Caco-2 (cell line): ENCODE data around the gene LRIG1. TPM values are rescaled to one million over a fixed set of nuclear protein-coding genes. Genes with fewer than 3 reads are reported as not detected.

ENCODE experiments used
- BruUV-seq: library from RNA; stranded (reverse); fragments of 400-500 nt; replicated peaks from 2 replicates; lab custom pipeline; 2021; lab: Mats Ljungman, UMichigan
- CTCF ChIA-PET: fragments of 300-600 bp; sonication (Branson Sonifier 250); formaldehyde crosslinking; loops from one replicate; lab custom pipeline; 2022; ENCODE audit warnings: antibody characterized with exemption; lab: Charles Lee
- POLR2A ChIA-PET: fragments of 300-600 bp; sonication (Branson Sonifier 250); formaldehyde crosslinking; loops from one replicate; lab custom pipeline; 2022; ENCODE audit warnings: antibody characterized with exemption; lab: Charles Lee
- DNase-seq, 2 experiments: peaks; one replicate each; pipeline versions ENCODE4 v3.0.0 to v3.0.0-alpha.2; 2020 to 2022
- H3K27me3 ChIP-seq: replicated peaks from 2 replicates; pipeline ENCODE4 v1.6.0; 2011; ENCODE audit warnings: low read length; ENCODE audit not compliant: control insufficient read depth, insufficient read depth
- H3K36me3 ChIP-seq: 2 replicates; pipeline ENCODE4 v1.5.1; 2011; ENCODE audit warnings: low read length; ENCODE audit not compliant: control insufficient read depth, insufficient read depth
- H3K4me1 ChIP-seq: fragments of 250-450 bp; sonication (Bioruptor Pico); 2 replicates; pipeline ENCODE4 v1.5.1; 2020; ENCODE audit warnings: mild to moderate bottlenecking
- H3K4me3 ChIP-seq: 2 replicates; pipeline ENCODE4 v1.5.1; 2011; ENCODE audit warnings: low read depth, mild to moderate bottlenecking, control low read depth, low read length
- H3K9me3 ChIP-seq: fragments of 250-450 bp; sonication (Bioruptor Pico); 2 replicates; pipeline ENCODE4 v1.5.1; 2020; ENCODE audit warnings: mild to moderate bottlenecking, moderate library complexity
- H3K27ac Mint-ChIP-seq: one replicate; pipeline ENCODE4 v1.8.0; 2022; ENCODE audit warnings: mixed read lengths; ENCODE audit not compliant: unreplicated experiment
- H3K27me3 Mint-ChIP-seq: one replicate; pipeline ENCODE4 v1.8.0; 2022; ENCODE audit warnings: mixed read lengths; ENCODE audit not compliant: insufficient read depth, unreplicated experiment
- H3K36me3 Mint-ChIP-seq: one replicate; pipeline ENCODE4 v1.8.0; 2022; ENCODE audit warnings: mild to moderate bottlenecking, mixed read lengths; ENCODE audit not compliant: insufficient read depth, unreplicated experiment
- H3K4me1 Mint-ChIP-seq: one replicate; pipeline ENCODE4 v1.8.0; 2022; ENCODE audit warnings: low read depth, mixed read lengths; ENCODE audit not compliant: unreplicated experiment
- H3K4me3 Mint-ChIP-seq: one replicate; pipeline ENCODE4 v1.8.0; 2022; ENCODE audit warnings: mild to moderate bottlenecking, moderate library complexity, mixed read lengths; ENCODE audit not compliant: unreplicated experiment
- H3K9me3 Mint-ChIP-seq: one replicate; pipeline ENCODE4 v1.8.0; 2022; ENCODE audit warnings: mixed read lengths; ENCODE audit not compliant: unreplicated experiment
- intact Hi-C: fragments of 100-400 bp; cut with micrococcal nuclease; formaldehyde crosslinking; loops from one replicate; pipeline ENCODE4 v1.10.0; 2022; ENCODE audit not compliant: unreplicated experiment
- total RNA-seq: library from RNA; stranded (reverse); gene quantifications from 2 replicates; pipeline ENCODE4 v1.2.3, GENCODE V29; 2022
- TF ChIP-seq, protein P1 (sequence below), 2 experiments: fragments of 200-600 bp in 1 of 2; IDR thresholded peaks; 1 replicate in 1 of 2; 2 replicates in 1 of 2; pipeline versions ENCODE4 v1.5.1 to v1.8.0; 2011 to 2022; ENCODE audit warnings: antibody characterized with exemption in 1 of 2, control low read depth in 1 of 2, inconsistent platforms in 1 of 2, low read depth in 1 of 2, low read length in 1 of 2, mild to moderate bottlenecking in 1 of 2, moderate library complexity in 1 of 2; ENCODE audit not compliant: insufficient read depth in 1 of 2, severe bottlenecking in 1 of 2, unreplicated experiment in 1 of 2

The LRIG1 gene
- total RNA-seq, 1 experiment from 2014 or later: 43.4 TPM

- peaks cover 46% of the 10 kb centered on the region for H3K36me3 Mint-ChIP-seq
- H3K27me3 ChIP-seq: no peaks in the 10 kb centered on the region
- intact Hi-C loops: no loop called here
- no peak overlapping the region for H3K4me3 ChIP-seq
- no peaks in the 10 kb centered on the region for H3K27me3 Mint-ChIP-seq
- no peak for DNase-seq
- H3K4me3 Mint-ChIP-seq: no peak overlapping the region
- no peaks in the 10 kb centered on the region for H3K9me3 ChIP-seq
- no peaks in the 10 kb centered on the region for H3K9me3 Mint-ChIP-seq
- TF ChIP-seq, protein P1, sequence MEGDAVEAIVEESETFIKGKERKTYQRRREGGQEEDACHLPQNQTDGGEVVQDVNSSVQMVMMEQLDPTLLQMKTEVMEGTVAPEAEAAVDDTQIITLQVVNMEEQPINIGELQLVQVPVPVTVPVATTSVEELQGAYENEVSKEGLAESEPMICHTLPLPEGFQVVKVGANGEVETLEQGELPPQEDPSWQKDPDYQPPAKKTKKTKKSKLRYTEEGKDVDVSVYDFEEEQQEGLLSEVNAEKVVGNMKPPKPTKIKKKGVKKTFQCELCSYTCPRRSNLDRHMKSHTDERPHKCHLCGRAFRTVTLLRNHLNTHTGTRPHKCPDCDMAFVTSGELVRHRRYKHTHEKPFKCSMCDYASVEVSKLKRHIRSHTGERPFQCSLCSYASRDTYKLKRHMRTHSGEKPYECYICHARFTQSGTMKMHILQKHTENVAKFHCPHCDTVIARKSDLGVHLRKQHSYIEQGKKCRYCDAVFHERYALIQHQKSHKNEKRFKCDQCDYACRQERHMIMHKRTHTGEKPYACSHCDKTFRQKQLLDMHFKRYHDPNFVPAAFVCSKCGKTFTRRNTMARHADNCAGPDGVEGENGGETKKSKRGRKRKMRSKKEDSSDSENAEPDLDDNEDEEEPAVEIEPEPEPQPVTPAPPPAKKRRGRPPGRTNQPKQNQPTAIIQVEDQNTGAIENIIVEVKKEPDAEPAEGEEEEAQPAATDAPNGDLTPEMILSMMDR (IDR thresholded peaks at IDR 0.05; ENCODE audit: insufficient read depth in 1 of 2, low read depth in 1 of 2, low read length in 1 of 2, severe bottlenecking in 1 of 2, unreplicated experiment in 1 of 2): no peak
- peaks cover 7% of the 10 kb centered on the region for H3K36me3 ChIP-seq
- H3K27ac Mint-ChIP-seq: no peak overlapping the region
- no peaks in the 10 kb centered on the region for H3K4me1 Mint-ChIP-seq
- H3K4me1 ChIP-seq: no peaks in the 10 kb centered on the region
- BruUV-seq: no TSS peak
- CTCF ChIA-PET: no interaction called here
- POLR2A ChIA-PET: no interaction called here
Measured at GRCh38 chr3:66400411-66401156, 100.2 kb downstream of the LRIG1 start.

- CTCF ChIA-PET: no interaction called here
- H3K36me3 ChIP-seq: peaks cover 9% of the 10 kb centered on the region
- no peak overlapping the region for H3K4me3 ChIP-seq
- POLR2A ChIA-PET: no interaction called here
- no peak for DNase-seq
- no peaks in the 10 kb centered on the region for H3K27me3 Mint-ChIP-seq
- no peaks in the 10 kb centered on the region for H3K9me3 Mint-ChIP-seq
- H3K4me1 Mint-ChIP-seq: no peaks in the 10 kb centered on the region
- no peak overlapping the region for H3K27ac Mint-ChIP-seq
- H3K4me1 ChIP-seq: no peaks in the 10 kb centered on the region
- intact Hi-C loops: no loop called here
- H3K36me3 Mint-ChIP-seq: peaks cover 45% of the 10 kb centered on the region
- no peak overlapping the region for H3K4me3 Mint-ChIP-seq
- no TSS peak for BruUV-seq
- H3K9me3 ChIP-seq: no peaks in the 10 kb centered on the region
- no peaks in the 10 kb centered on the region for H3K27me3 ChIP-seq
- TF ChIP-seq, protein P1 (IDR thresholded peaks at IDR 0.05; ENCODE audit: insufficient read depth in 1 of 2, low read depth in 1 of 2, low read length in 1 of 2, severe bottlenecking in 1 of 2, unreplicated experiment in 1 of 2): no peak
Measured at GRCh38 chr3:66399529-66400232, 101.1 kb downstream of the LRIG1 start.

- TF ChIP-seq, protein P1 (IDR thresholded peaks at IDR 0.05; ENCODE audit: insufficient read depth in 1 of 2, low read depth in 1 of 2, low read length in 1 of 2, severe bottlenecking in 1 of 2, unreplicated experiment in 1 of 2): no peak
- ChIA-PET CTCF (interaction anchor here (0.7 kb wide), 1 partner anchor 10 kb away, joined by 3 read pairs; no protein-coding TSS in a partner anchor), POLR2A (no interaction called here)
- Mint-ChIP-seq H3K36me3 (peaks cover 47% of the 10 kb centered on the region), H3K27ac (no peak overlapping the region), H3K9me3 (no peaks in the 10 kb centered on the region), H3K4me3 (no peak overlapping the region), H3K4me1 (no peaks in the 10 kb centered on the region), H3K27me3 (no peaks in the 10 kb centered on the region)
- Histone ChIP-seq H3K4me1 (no peaks in the 10 kb centered on the region), H3K4me3 (no peak overlapping the region), H3K9me3 (no peaks in the 10 kb centered on the region), H3K27me3 (no peaks in the 10 kb centered on the region), H3K36me3 (peaks cover 8% of the 10 kb centered on the region)
- BruUV-seq: no TSS peak
- no peak for DNase-seq
- intact Hi-C loops: no loop called here
Measured at GRCh38 chr3:66398228-66399025, 102.4 kb downstream of the LRIG1 start.
